Neutrophil (primary cell): ENCODE results near the gene CALHM1.

Experiments
- H3K27ac ChIP-seq: fragments of 200-600 bp; sonication (generic); 2 replicates; pipeline ENCODE4 v1.5.1; 2016; ENCODE audit warnings: mild to moderate bottlenecking, moderate library complexity
- H3K27me3 ChIP-seq: fragments of 200-600 bp; sonication (generic); 2 replicates; pipeline ENCODE4 v1.6.0; 2016; ENCODE audit warnings: mild to moderate bottlenecking
- H3K36me3 ChIP-seq: fragments of 200-600 bp; sonication (generic); 2 replicates; pipeline ENCODE4 v1.5.1; 2017
- H3K4me1 ChIP-seq, 2 experiments: fragments of 200-600 bp in 1 of 2; sonication (generic) in 1 of 2; 1 replicate in 1 of 2; 2 replicates in 1 of 2; pipeline versions ENCODE4 v1.5.1 to v1.6.1; 2013 to 2016; ENCODE audit warnings: low read depth in 1 of 2, low read length in 1 of 2, mild to moderate bottlenecking in 1 of 2, moderate library complexity in 1 of 2; ENCODE audit not compliant: control insufficient read depth in 1 of 2, insufficient read depth in 1 of 2
- H3K4me3 ChIP-seq, 2 experiments: fragments of 200-600 bp in 1 of 2; sonication (generic) in 1 of 2; 1 replicate in 1 of 2; 2 replicates in 1 of 2; pipeline ENCODE4 v1.5.1; 2013 to 2016; ENCODE audit warnings: low read depth in 1 of 2, low read length in 1 of 2, mild to moderate bottlenecking in 1 of 2, moderate library complexity in 1 of 2
- H3K9me3 ChIP-seq: fragments of 200-600 bp; sonication (generic); 2 replicates; pipeline ENCODE4 v1.5.1; 2016
- CTCF ChIP-seq: fragments of 200-600 bp; sonication (generic); IDR thresholded peaks from 2 replicates; pipeline ENCODE4 v1.5.1; 2016; ENCODE audit warnings: antibody characterized with exemption

The CALHM1 gene

GRCh38 chr10:103466734-103467133 is 8.0 kb upstream of the CALHM1 start:
- Histone ChIP-seq H3K36me3 (no peaks in the 10 kb centered on the region), H3K27me3 (peaks cover 36% of the 10 kb centered on the region), H3K27ac (no peak overlapping the region), H3K4me1 (no peaks in the 10 kb centered on the region), H3K9me3 (no peaks in the 10 kb centered on the region), H3K4me3 (no peak overlapping the region)
- no peak for TF ChIP-seq CTCF

GRCh38 chr10:103465411-103466179 is 6.9 kb upstream of the CALHM1 start:
- Histone ChIP-seq H3K9me3 (no peaks in the 10 kb centered on the region), H3K4me3 (no peak overlapping the region), H3K36me3 (no peaks in the 10 kb centered on the region), H3K27ac (no peak overlapping the region), H3K4me1 (no peaks in the 10 kb centered on the region), H3K27me3 (peaks cover 25% of the 10 kb centered on the region)
- no peak for TF ChIP-seq CTCF

- Histone ChIP-seq H3K36me3 (no peaks in the 10 kb centered on the region), H3K27ac (no peak overlapping the region), H3K4me1 (no peaks in the 10 kb centered on the region), H3K4me3 (no peak overlapping the region), H3K27me3 (peaks cover 13% of the 10 kb centered on the region), H3K9me3 (no peaks in the 10 kb centered on the region)
- TF ChIP-seq CTCF: no peak
Measured at GRCh38 chr10:103463499-103463898, 4.8 kb upstream of the CALHM1 start.

- H3K9me3 ChIP-seq: no peaks in the 10 kb centered on the region
- H3K4me1 ChIP-seq: no peaks in the 10 kb centered on the region
- H3K27ac ChIP-seq: no peak overlapping the region
- H3K4me3 ChIP-seq: no peak overlapping the region
- no peaks in the 10 kb centered on the region for H3K36me3 ChIP-seq
- no peak for TF ChIP-seq CTCF
- peaks cover 14% of the 10 kb centered on the region for H3K27me3 ChIP-seq
Measured at GRCh38 chr10:103459615-103460014, 915 bp upstream of the CALHM1 start.

GRCh38 chr10:103457896-103458583 is 660 bp downstream of the CALHM1 start:
- Histone ChIP-seq H3K4me1 (no peaks in the 10 kb centered on the region), H3K36me3 (no peaks in the 10 kb centered on the region), H3K9me3 (no peaks in the 10 kb centered on the region), H3K27ac (no peak overlapping the region), H3K4me3 (no peak overlapping the region), H3K27me3 (peaks cover 30% of the 10 kb centered on the region)
- no peak for TF ChIP-seq CTCF
